GM21717 (cell line): ENCODE data around the gene SPIRE1.
A peak's percentile ranks its signal among the peaks of the same experiment; 100 is the strongest.

Source experiments
- ATAC-seq: cut with Tn5 transposase; IDR thresholded peaks from one replicate; pipeline ENCODE4 v1.9.1; 2021; ENCODE audit warnings: mild to moderate bottlenecking, moderate library complexity; ENCODE audit not compliant: unreplicated experiment

SPIRE1 gene

GRCh38 chr18:12657684-12658425, at the start of gene SPIRE1:
SPIRE1 (minus strand) TSS chr18:12658107; CDS start chr18:12657866, 241 bp downstream.
- peak; percentile 76 for ATAC-seq

- no peak for ATAC-seq
Observed at GRCh38 chr18:12703664-12704063, 45.8 kb upstream of the SPIRE1 start.

- peak; percentile 36 for ATAC-seq
Observed at GRCh38 chr18:12703096-12703567, 45.2 kb upstream of the SPIRE1 start.

GRCh38 chr18:12702221-12703095, 44.6 kb upstream of the SPIRE1 start, which contains the start of the genes CEP76 and PSMG2:
CEP76 (minus strand) TSS chr18:12702723; CDS start chr18:12702548, 175 bp downstream.
PSMG2 (plus strand) TSS chr18:12703042; CDS start chr18:12703108, 66 bp downstream.
- peak; percentile 80 for ATAC-seq

GRCh38 chr18:12701161-12701560, 43.3 kb upstream of the SPIRE1 start:
- ATAC-seq = no peak

GRCh38 chr18:12699747-12700146, 41.8 kb upstream of the SPIRE1 start:
- no peak for ATAC-seq

GRCh38 chr18:12694032-12694431, 36.1 kb upstream of the SPIRE1 start:
- no peak for ATAC-seq

GRCh38 chr18:12692206-12692605, 34.3 kb upstream of the SPIRE1 start:
- no peak for ATAC-seq

GRCh38 chr18:12689256-12689850, 31.4 kb upstream of the SPIRE1 start:
- no peak for ATAC-seq

GRCh38 chr18:12686100-12686499, 28.2 kb upstream of the SPIRE1 start:
- no peak for ATAC-seq

GRCh38 chr18:12679183-12679786, 21.4 kb upstream of the SPIRE1 start:
- ATAC-seq = no peak

- no peak for ATAC-seq
Observed at GRCh38 chr18:12668041-12668440, 10.1 kb upstream of the SPIRE1 start.

- no peak for ATAC-seq
Observed at GRCh38 chr18:12659904-12660605, 2.1 kb upstream of the SPIRE1 start.

- peak; percentile 19 for ATAC-seq
Observed at GRCh38 chr18:12658426-12659138, 675 bp upstream of the SPIRE1 start.

GRCh38 chr18:12656938-12657683, 796 bp downstream of the SPIRE1 start:
- peak; percentile 35 for ATAC-seq

- no peak for ATAC-seq
Observed at GRCh38 chr18:12656605-12656937, 1.3 kb downstream of the SPIRE1 start.

GRCh38 chr18:12654971-12655370, 2.9 kb downstream of the SPIRE1 start:
- no peak for ATAC-seq

- no peak for ATAC-seq
Observed at GRCh38 chr18:12652861-12653401, 5.0 kb downstream of the SPIRE1 start.

GRCh38 chr18:12651651-12652050, 6.3 kb downstream of the SPIRE1 start:
- no peak for ATAC-seq
